HT1080 (cell line): ENCODE results near the gene LAMC3. TPM values are rescaled to one million over a fixed set of nuclear protein-coding genes. Genes with fewer than 3 reads are reported as not detected.
A peak's percentile ranks its signal among the peaks of the same experiment; 100 is the strongest.
"Not testable (repeated sequence)": the region's sequence is repeated elsewhere in the genome, so short reads cannot be mapped to it uniquely, and the experiment has no call there.

Source experiments
- DNase-seq: peaks from one replicate; pipeline ENCODE4 v3.0.0-alpha.2; 2015; ENCODE audit warnings: low read depth
- small RNA-seq: library from RNA; depleted of rRNA; stranded (forward); fragments of <200 nt; gene quantifications from one replicate; pipeline ENCODE3, GENCODE V24; 2014
- total RNA-seq: library from RNA; depleted of rRNA; stranded (reverse); fragments of >200 nt; shearing (Covaris generic); gene quantifications from 2 replicates; pipeline ENCODE4 v1.2.3, GENCODE V29; 2014; rRNA removed

Gene LAMC3
- total RNA-seq, 1 experiment from 2014 or later, result 0.29 TPM

DNA sequence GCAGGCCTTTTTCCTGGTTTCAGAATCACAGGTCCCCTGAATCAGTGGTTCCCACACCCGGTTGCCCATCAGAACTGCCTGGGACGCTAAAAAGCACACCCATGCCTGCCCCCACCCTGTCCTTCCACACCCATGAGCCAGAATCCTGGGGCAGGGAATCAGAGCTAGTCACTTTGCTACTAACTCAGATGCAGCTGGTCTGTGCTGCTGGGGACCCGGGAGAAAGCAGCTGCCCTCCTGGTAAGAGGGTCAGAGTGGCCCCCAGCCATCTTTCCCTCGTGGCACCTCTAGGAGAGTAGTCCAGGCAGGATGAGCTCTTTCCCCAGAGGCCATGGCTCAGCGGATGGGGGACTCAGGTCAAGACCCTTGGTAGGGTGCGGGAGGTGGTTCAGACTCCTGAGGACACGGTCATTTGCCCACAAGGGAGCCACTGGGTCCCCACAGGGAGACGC lies 105.1 kb downstream of the LAMC3 start:
- DNase-seq, result no peak

- DNase-seq, result not testable (repeated sequence)
These were observed 106.4 kb downstream of the LAMC3 start for GRCh38 chr9:131115360-131115742.

DNA sequence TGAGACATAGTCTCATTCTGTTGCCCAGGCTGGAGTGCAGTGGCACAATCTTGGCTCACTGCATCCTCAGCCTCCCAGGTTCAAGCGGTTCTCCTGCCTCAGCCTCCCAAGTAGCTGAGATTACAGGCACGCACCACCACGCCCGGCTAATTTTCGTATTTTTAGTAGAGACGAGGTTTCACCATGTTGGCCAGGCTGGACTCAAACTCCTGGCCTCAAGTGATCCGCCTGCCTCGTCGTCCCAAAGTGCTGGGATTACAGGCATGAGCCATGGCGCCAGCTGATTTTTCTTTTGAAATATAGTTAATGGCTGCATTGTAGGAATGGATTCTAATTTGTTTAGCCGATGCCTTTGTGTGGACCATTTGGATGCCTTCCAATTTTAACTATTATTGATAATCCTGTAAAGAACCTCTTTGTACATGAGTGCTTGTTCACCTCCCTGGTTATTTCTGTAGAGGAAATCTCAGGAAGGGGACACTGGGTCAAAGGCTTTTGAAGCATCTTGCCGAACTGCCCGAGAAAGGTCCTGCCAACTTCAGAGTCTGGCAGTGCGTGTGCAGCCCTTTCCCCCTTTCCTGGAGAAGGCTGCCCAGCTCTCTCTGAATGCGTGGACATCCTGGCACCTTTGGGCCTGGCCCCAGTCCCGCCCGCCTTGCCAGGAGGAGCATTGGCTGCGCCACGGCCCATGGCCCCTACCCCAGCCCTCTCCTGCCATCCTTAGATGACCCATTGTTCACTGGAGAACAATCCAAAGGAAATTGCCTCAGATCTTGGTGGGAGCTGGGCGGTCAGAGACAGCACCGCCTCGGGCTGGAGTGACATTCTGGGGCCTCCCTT lies 107.5 kb downstream of the LAMC3 start:
- DNase-seq, result no peak

DNA sequence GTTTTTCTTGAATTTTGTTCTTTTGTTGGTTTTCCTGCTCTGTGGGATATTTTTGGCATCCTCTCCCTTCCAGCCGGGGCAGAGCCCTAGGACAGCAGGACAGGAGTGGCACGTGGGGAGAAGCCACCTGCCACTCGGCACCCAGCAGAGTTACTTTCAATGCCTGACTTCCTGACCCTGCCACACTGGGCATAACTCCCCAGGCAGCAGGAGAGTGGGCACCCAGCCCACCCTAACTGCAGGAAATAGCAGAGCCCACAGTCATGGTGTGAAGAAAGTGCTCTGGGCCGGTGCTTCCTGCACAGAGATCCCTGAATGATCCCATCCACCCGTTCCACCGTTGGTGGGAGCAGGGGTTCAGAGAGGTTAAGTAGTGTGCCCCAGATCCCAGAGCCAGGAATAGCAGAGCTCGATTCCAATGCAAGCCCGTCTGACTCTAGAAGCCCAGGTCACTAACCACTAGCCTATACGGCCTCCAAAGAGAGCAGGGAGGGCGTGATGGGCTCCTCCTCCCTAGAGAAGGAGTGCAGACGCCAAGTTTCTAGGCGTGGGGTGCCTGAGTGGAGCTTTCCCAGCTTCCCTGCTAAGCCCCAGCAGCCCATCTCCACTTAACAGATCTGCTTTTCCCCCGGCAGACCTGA lies 108.3 kb downstream of the LAMC3 start:
- DNase-seq, result no peak

GRCh38 chr9:131117762-131118145 lies 108.8 kb downstream of the LAMC3 start:
- DNase-seq, result no peak

GRCh38 chr9:131119600-131119999 lies 110.6 kb downstream of the LAMC3 start:
- no peak for DNase-seq

DNA sequence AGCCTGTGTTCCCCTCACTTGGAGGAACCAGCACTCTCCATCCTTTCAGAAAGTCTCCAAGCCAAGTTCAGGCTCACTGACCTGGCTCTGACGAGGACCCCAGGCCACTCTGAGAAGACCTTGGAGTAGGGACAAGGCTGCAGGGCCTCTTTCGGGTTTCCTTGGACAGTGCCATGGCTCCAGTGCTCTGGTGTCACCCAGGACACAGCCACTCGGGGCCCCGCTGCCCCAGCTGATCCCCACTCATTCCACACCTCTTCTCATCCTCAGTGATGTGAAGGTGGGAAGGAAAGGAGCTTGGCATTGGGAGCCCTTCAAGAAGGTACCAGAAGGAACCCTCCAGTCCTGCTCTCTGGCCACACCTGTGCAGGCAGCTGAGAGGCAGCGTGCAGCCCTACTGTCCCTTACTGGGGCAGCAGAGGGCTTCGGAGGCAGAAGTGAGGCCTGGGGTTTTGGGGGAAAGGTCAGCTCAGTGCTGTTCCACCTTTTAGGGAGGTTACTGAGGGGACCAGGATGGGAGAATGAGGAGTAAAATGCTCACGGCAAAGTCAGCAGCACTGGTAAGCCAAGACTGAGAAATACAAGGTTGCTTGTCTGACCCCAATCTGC lies 111.8 kb downstream of the LAMC3 start:
- DNase-seq, result no peak

DNA sequence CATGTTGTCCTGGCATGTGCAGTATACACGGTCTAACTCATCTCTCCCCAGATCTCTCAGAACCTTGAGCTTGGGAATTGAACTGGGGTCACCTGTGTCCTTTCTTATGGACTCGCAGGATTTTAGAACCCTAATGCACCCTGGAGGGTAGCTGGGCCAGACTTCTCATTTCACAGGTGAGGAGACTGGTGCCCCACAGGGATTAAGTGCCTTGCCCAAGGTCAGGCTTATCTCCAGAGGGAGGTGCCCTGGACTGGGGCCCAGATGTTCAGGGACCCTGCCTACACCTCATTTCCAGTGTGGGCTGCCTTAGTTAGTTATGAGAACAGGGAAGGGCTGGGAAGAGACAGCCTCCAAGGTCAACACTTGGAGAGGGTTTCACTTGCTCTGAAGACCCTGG lies 112.4 kb downstream of the LAMC3 start:
- no peak for DNase-seq

GRCh38 chr9:131122158-131122557 lies 113.2 kb downstream of the LAMC3 start:
- no peak for DNase-seq

DNA sequence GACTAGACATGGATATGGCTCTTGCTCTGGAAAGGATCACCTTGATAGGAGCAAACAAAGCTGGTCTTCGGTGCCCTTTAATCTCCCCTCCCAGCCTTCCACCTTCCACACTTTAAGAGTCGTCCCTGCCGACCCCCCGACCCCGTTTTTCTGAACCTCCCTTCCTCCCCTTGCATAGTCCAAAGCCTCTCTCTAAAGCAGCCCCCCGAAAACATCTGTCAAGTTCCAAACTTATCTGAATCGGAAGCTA lies 116.0 kb downstream of the LAMC3 start:
- no peak for DNase-seq

DNA sequence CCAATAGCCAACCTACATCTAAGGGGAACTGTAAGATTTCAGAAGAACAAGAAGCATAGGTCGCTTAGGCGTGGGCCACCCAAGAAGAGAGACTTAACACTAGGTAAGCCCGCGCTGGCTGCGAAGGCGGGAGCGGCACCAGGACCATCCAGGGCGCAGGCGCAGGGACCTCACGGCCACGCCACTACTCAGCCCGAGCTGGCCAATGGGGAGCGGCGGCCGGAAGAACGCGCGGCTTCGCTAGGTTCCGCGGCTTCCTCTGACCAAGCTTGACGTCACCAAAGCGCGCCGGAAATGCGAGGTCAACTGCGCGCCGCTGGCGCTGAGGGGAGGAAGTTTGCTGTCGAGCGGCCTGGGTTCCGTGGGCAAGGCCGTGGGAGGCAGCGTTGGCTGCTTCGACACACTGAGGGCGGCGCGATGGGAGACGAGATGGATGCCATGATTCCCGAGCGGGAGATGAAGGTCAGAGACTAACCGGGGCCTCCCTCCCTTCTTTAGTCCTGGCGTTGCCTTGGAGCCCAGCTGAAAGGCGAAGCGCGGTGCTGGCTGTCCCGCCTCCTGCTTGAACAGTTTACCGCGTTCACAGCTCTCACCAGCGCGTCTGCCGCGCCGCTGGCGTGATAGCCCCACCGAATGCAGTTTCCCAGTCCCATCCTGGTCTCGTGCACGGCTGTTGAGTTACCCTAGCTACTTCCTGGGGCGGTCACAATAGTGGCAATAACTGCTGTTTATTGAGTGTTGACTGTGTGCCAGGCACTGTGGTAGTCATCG lies 116.5 kb downstream of the LAMC3 start, which contains the start of gene NUP214:
TSS of gene NUP214 (plus strand) at position 299 of the 771 bp plus-strand sequence. CDS start at position 418, 119 bp downstream.
- peak; percentile 95 for DNase-seq

DNA sequence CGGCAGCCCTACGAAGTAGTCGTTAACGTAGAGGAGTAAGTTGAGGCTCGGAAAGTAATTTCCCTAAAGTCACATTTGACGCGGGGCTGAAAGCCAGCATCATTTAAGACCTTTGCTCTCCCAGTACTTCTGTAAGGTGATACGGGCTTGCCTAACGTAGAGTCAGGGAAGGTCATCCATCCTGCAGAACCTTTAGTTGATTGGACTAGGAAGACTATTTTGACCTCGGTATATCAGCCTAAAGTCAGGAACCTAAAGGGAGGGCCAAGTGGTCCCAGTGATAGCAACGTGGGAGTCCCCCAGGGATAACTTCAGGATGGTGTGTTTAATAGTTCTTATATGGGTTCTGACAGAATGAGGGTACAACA lies 117.1 kb downstream of the LAMC3 start:
- no peak for DNase-seq

- no peak for DNase-seq
These were observed 120.2 kb downstream of the LAMC3 start for GRCh38 chr9:131129183-131129582.

DNA sequence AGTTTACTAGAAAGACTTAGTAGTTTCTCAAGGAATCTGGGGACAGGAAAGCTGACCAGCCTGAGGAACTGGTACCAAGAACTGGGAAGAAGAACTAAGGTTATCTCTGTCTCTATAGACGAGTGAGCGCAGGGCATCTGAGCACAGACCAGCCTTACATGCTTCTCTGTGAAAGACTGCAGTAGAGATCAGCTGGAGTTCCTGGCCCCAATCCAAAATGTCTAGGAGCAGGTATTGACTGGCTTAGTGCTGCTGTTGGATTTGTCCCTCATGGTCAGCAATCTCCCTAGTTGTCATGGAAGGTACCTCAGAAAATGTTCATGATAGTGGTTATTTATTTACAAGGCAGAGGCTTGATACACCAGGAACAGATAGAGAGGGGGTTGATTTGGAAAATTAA lies 129.7 kb downstream of the LAMC3 start:
- no peak for DNase-seq

DNA sequence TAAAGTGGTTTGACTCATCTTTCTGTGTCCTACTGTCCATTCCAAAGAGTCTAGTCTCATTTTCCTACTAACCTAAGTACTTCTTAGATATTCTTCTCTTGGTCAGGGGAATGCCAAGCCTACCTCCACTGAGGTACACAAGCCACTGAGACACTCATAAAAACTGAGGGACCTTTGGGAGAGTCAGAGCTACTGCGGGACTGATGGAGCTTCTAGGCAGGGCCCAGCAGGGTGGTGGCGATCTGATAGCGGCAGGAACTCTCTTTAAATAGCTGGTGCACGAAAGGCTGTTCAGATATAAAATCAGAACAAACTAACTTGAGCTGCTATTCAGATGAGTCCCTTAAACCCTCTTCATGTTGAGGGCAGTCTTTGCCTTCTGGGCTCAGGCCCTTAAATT lies 131.1 kb downstream of the LAMC3 start:
- DNase-seq, result no peak

- no peak for DNase-seq
These were observed 131.6 kb downstream of the LAMC3 start for GRCh38 chr9:131140550-131140949.

- no peak for DNase-seq
These were observed 133.2 kb downstream of the LAMC3 start for GRCh38 chr9:131142160-131142559.

Small RNA genes within 50 kb of the gene (small RNA-seq; reads per million reads assigned to genes)
- not detected for gene RF00322
- gene RNU6-881P, result not detected

Other genes starting within 250 kb of the LAMC3 start
- 35.7 and 41.5 TPM in 2 replicates for gene ABL1, start 173.9 kb upstream of the LAMC3 start, total RNA-seq
- gene QRFP, start 112.4 kb upstream of the LAMC3 start, total RNA-seq, result not detected in 2 replicates
- 11.6 TPM in 2 replicates for gene FIBCD1, start 69.9 kb upstream of the LAMC3 start, total RNA-seq
- gene AIF1L, start 87.4 kb downstream of the LAMC3 start, total RNA-seq, result 0.50 and 1.0 TPM in 2 replicates
- 22.1 and 27.1 TPM in 2 replicates for gene NUP214, start 116.4 kb downstream of the LAMC3 start, total RNA-seq